DND-41 (cell line): ENCODE measurements around the gene SSR3.

ENCODE experiments used
- ATAC-seq: fragments of 200-7000 bp; cut with Tn5 transposase; 3 replicates; pipeline ENCODE4 v1.9.1; 2021; ENCODE audit warnings: low read depth; ENCODE audit not compliant: insufficient read depth
- DNase-seq: peaks from one replicate; pipeline ENCODE4 v3.0.0-alpha.2; 2020
- H2AFZ ChIP-seq: 2 replicates; pipeline ENCODE4 v1.6.0; 2012; ENCODE audit warnings: low read depth, low read length
- H3K27ac ChIP-seq: 2 replicates; pipeline ENCODE4 v1.5.1; 2012; ENCODE audit warnings: low read length, inconsistent platforms
- H3K27me3 ChIP-seq: fragments of 200-600 bp; sonication (generic); 2 replicates; pipeline ENCODE4 v1.6.0; 2012; ENCODE audit warnings: low read length, mild to moderate bottlenecking, inconsistent platforms; ENCODE audit not compliant: insufficient read depth, poor library complexity
- H3K36me3 ChIP-seq: 2 replicates; pipeline ENCODE4 v1.5.1; 2012; ENCODE audit warnings: low read length, inconsistent platforms; ENCODE audit not compliant: insufficient read depth
- H3K4me1 ChIP-seq: 2 replicates; pipeline ENCODE4 v1.5.1; 2012; ENCODE audit warnings: mild to moderate bottlenecking, low read length; ENCODE audit not compliant: insufficient read depth
- H3K4me2 ChIP-seq: 2 replicates; pipeline ENCODE4 v1.6.0; 2012; ENCODE audit warnings: mild to moderate bottlenecking, moderate library complexity, low read length, inconsistent platforms; ENCODE audit not compliant: insufficient read depth
- H3K4me3 ChIP-seq, 2 experiments: fragments of 200-600 bp in 1 of 2; shearing (Covaris generic) in 1 of 2; 2 replicates each; pipeline ENCODE4 v1.5.1; 2012 to 2016; ENCODE audit warnings: inconsistent platforms in 2 of 2, low read length in 2 of 2, mild to moderate bottlenecking in 2 of 2, low read depth in 1 of 2, moderate library complexity in 1 of 2
- H3K79me2 ChIP-seq: 2 replicates; pipeline ENCODE4 v1.6.0; 2012; ENCODE audit warnings: low read length, inconsistent platforms; ENCODE audit not compliant: insufficient read depth
- H3K9ac ChIP-seq: 2 replicates; pipeline ENCODE4 v1.6.0; 2012; ENCODE audit warnings: low read depth, mild to moderate bottlenecking, inconsistent platforms, low read length, moderate library complexity
- H3K9me3 ChIP-seq: 2 replicates; pipeline ENCODE4 v1.5.1; 2012; ENCODE audit warnings: low read length, moderate library complexity, mild to moderate bottlenecking, inconsistent platforms; ENCODE audit not compliant: insufficient read depth, severe bottlenecking
- H4K20me1 ChIP-seq: 2 replicates; pipeline ENCODE4 v1.6.0; 2012; ENCODE audit warnings: low read length; ENCODE audit not compliant: insufficient read depth
- CTCF ChIP-seq: IDR thresholded peaks from 2 replicates; pipeline ENCODE4 v1.5.1; 2012; ENCODE audit warnings: borderline replicate concordance, low read length, moderate library complexity, mild to moderate bottlenecking; ENCODE audit not compliant: poor library complexity, severe bottlenecking; ENCODE audit errors: extremely low read depth
- EZH2 ChIP-seq: IDR thresholded peaks from 3 replicates; pipeline ENCODE4 v1.6.1; 2012; ENCODE audit warnings: borderline replicate concordance, low read depth, mild to moderate bottlenecking, moderate library complexity, low read length, inconsistent platforms; ENCODE audit not compliant: severe bottlenecking

The SSR3 gene

DNA sequence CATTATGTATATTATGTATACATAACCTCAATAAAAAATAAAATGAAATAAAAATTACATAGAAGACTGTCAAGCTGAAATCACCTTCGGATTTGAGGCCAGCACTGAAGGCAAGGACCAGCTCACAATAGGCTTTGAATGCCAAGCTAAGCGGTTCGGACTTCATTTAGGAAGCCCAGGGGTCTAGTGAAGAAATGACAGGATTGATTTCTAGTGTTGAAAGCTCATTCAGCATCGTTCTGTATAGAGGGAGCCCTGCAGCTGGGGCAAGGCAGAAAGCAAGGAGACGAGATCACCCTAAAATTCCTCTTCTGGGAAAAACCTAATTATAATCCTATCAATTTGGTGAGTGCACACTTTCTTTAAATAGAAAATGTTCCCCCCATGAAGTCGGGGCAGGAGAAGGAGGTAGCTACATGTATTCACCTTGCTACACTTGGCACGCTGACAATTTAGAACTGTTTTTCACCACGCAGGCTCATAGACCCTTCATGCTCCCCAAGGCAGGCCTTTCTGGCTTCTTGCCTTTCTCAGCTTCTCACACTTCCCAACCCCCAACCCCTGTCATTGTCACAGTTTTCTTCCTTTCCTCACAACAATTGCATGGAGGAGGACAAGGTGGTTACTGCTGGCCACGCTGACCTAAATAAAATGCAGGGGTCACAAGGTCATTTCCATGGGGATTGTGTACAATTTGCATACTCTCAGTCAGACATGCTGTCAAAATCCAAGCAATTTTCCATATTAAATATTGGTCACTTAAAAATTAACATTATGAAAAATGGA is 44.4 kb upstream of the SSR3 start:
- no peak overlapping the region for H3K4me2 ChIP-seq
- no peak for TF ChIP-seq CTCF
- TF ChIP-seq EZH2, result no peak
- H4K20me1 ChIP-seq, result no peaks in the 10 kb centered on the region
- DNase-seq (no peak), ATAC-seq (no peak)
- H2AFZ ChIP-seq, result no peak overlapping the region
- no peaks in the 10 kb centered on the region for H3K4me1 ChIP-seq
- no peaks in the 10 kb centered on the region for H3K36me3 ChIP-seq
- H3K79me2 ChIP-seq, result no peaks in the 10 kb centered on the region
- no peak overlapping the region for H3K4me3 ChIP-seq
- no peaks in the 10 kb centered on the region for H3K9me3 ChIP-seq
- H3K27ac ChIP-seq, result no peak overlapping the region
- H3K9ac ChIP-seq, result no peak overlapping the region
- H3K27me3 ChIP-seq, result peaks cover 14% of the 10 kb centered on the region

DNA sequence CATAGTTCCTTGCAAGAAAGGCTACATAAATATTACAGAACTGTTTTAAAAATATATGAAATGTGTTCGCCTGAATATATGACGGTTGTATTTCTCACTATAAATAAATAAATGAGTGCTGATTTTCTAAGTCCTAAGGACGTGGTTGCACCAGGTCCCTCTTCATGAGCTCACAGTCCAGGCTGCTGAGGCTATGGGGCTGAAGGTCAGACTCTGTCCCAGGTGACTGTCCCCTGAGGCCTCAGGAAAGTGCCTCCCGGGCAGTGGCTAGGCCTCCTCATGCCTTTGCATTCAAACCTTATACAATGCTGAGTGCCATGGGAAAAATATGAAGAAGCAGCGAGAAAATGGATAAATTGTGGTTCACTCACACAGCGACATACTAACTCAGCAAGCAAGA is 43.5 kb upstream of the SSR3 start:
- Histone ChIP-seq H3K79me2 (no peaks in the 10 kb centered on the region), H3K4me1 (no peaks in the 10 kb centered on the region), H3K27ac (no peak overlapping the region), H2AFZ (no peak overlapping the region), H4K20me1 (no peaks in the 10 kb centered on the region), H3K4me3 (no peak overlapping the region), H3K9ac (no peak overlapping the region), H3K4me2 (no peak overlapping the region), H3K9me3 (no peaks in the 10 kb centered on the region), H3K27me3 (peaks cover 14% of the 10 kb centered on the region), H3K36me3 (no peaks in the 10 kb centered on the region)
- no peak for TF ChIP-seq EZH2
- no peak for TF ChIP-seq CTCF
- DNase-seq, result no peak
- no peak for ATAC-seq

DNA sequence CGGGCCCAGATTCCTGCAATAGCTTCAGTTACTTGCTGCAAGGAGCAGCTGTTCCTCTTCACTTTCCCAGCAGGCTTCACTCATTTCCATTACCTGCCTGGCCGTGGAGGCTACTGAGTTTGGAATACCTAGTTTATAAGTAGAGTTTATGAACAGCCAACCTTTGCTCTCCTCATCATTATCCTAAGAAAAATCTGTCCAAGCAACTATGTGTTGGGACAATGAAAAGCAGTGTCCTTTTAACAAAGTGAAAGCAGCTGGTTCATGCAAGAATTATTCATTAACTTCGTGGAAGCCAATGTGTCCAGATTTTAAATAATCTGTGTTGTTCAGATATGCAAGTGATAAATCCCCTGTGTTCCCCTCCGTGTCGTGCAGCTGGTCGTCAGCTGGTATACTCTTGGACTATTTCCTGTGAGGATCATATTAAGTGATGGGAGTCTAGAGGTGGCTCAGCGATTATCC is 39.3 kb upstream of the SSR3 start:
- no peaks in the 10 kb centered on the region for H4K20me1 ChIP-seq
- no peaks in the 10 kb centered on the region for H3K9me3 ChIP-seq
- H3K4me2 ChIP-seq, result no peak overlapping the region
- no peak overlapping the region for H3K27ac ChIP-seq
- peaks cover 5% of the 10 kb centered on the region for H3K27me3 ChIP-seq
- H3K9ac ChIP-seq, result no peak overlapping the region
- H3K36me3 ChIP-seq, result no peaks in the 10 kb centered on the region
- H2AFZ ChIP-seq, result no peak overlapping the region
- no peaks in the 10 kb centered on the region for H3K4me1 ChIP-seq
- ATAC-seq (no peak), DNase-seq (no peak)
- H3K4me3 ChIP-seq, result no peak overlapping the region
- no peaks in the 10 kb centered on the region for H3K79me2 ChIP-seq
- TF ChIP-seq CTCF (no peak), EZH2 (no peak)
